Inferior parietal cortex (tissue), 1 donor: ENCODE data around the gene DBH.

Experiments used
- DNase-seq: peaks from one replicate; pipeline ENCODE4 v3.0.0-alpha.2; 2016; ENCODE audit errors: extremely low spot score

The DBH gene

DNA sequence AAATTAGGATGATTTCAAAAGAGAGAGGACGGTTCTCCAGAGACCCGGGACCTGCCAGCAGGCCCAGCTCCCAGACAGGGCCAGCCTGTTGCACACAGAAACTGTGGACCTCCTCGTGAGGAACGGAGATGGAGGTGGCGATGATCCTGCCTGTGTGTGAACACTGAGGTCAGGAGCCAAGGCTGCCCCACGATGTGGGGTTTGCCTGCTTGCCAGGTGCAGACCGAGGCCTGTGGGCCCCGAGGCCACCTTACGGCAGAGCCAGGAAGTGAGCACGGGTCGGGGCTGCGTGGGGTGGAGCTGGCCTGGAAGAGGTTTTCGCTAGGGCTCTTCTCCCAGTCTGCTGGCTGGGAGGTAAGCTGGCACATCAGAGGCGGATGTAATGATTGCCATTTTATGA lies 31.3 kb upstream of the DBH start:
- DNase-seq = no peak

DNA sequence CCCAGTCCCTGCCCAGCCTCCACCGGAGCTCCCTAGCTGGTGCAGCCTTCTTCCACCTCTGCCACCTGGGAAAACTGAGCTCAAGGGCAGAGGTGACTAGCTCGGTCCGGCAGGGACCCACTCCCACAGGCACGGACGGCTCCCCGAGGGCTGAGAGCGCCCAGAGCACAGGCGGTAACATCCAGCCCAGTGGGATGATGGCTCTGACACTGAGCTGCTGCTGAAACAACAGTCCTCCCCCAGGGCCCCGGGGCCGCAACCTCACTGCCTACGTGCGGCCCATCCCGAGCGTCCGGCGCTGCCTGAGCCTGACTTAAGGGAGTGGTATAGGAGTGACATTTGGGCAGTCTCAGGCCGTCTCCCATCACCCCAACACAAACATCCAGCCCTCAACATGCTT lies 30.7 kb upstream of the DBH start:
- DNase-seq = no peak

DNA sequence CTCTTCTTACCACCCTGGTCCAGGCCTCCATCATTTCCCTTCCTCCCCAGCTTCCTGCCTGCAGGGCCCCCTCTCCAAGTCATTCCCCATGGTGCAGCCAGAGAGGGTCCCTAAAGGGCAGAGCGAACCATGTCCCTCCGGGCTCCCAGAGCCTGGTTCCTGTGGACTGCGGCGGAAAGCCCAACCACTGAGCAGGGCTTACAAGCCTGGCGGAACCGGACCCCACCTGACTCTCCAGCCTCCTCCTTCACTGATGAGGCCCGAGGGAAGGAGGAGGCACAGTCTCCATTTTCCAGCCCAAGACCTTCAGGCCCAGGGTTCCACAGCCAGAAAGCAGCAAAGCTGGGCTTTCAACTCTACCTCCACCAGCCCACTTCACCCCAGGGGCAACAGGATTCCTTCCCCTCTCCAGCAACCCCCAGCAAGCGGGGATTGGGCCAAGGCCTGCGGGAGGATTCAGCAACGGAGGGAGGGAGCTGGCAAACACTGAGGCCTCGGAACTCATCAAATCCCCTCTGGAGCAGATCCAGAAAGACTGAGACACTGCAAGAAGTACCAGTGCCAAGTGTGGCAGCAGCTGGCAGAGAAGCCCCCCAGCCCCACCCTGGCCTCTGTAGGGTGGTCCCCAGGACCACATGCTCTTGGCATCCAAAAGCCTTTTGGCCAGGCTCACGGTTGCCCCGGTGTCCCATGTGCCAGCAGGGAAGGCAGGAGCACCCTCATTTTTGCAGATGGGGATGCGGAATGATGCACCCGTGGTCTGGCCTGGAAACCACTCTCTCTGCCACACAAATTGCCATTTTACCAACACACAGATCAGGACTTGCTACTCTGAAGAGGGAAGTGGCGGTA lies 30.1 kb upstream of the DBH start:
- DNase-seq = no peak

DNA sequence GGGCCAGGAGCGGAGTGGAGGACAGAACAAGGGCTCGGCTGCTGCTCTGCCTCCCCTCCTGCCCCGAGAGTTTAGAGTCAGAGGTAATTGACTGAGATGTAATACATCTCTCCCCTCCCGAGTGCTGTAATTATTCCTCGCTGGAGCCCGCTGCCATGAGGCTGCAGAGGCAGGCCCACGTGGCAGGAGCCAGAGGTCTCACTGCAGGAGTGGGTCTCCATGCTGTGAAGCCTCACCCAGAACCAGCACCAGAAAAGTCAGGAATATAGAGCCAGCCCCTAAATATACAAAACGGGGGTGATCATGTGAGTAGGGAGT lies 29.5 kb upstream of the DBH start:
- no peak for DNase-seq

DNA sequence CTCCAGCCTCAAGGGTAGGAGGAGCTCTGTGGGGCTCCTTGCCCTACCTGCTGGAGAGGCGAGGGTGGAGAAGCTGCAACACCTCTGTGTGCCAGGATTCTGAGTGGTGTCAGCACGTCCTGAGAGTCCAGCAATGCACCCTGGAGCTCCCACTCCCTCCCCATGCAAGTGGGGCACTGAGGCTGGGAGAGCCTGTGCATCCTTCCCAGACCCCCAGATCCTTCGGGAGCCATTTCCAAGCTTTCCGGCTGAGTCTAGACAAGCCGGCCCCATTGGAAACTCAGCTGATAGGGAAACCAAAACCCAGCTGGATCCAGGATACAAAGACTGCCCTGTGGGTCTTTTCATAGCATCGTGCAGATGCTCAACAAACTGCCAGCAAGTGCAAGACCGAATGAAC lies 28.8 kb upstream of the DBH start:
- DNase-seq = no peak

DNA sequence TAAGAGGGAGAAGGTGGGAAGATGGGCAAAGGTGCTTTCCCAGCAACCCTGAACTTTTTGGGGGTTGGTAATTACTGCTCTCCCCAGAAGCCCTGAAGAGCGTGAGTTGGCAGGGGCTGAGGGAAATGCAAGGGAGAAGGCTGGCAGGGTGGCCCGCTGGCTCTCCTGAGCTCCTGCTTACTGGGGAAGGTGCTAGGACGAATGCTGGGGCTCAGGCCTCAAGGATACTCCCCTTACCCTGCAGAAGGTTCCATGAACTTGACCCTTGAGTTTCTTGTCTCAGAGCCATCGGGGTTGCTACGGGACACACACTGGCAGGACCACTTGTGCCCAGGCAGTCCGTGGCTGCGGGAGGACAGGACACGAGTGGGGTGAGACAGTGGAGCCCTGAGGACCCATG lies 28.2 kb upstream of the DBH start:
- no peak for DNase-seq

DNA sequence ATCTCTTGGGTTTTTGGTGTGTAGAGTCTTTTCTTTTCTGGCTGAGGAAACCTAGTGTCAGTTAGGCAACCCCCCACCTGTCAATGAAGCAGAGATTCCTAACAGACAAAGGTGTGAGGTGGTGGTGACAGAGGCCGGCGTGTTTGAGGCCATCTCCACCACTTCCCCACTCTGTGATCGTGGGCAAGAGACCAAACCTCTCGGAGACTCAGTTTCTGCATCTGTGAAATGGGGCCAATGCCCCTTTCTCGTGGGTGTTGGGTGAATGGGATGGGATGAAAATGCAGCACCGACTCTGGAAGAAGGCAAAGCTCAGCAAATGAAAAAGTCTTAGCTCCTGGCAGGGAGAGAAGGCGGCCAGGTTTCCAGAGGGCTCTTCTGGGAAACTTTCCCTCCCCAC lies 27.8 kb upstream of the DBH start:
- no peak for DNase-seq

DNA sequence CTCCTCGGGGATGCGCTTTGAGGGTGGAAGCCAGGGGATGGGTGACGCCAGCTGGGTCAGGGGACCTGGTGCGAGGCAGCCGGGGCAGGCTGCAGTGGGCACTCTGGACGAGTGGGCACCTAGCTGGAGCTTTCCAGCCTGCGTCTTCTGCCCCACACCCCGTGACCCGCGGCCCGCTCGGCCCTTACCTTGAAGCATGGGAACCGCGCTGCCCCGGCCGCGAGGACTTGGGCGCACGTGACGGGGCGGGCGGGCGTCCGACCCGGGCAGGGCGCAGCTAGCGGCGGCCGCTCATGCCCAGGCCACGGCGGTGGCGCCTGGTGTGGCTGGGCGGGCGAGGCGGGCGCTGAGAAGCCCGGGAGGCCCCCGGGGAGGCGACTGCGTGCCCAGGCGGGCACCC lies 27.3 kb upstream of the DBH start:
- DNase-seq = no peak

DNA sequence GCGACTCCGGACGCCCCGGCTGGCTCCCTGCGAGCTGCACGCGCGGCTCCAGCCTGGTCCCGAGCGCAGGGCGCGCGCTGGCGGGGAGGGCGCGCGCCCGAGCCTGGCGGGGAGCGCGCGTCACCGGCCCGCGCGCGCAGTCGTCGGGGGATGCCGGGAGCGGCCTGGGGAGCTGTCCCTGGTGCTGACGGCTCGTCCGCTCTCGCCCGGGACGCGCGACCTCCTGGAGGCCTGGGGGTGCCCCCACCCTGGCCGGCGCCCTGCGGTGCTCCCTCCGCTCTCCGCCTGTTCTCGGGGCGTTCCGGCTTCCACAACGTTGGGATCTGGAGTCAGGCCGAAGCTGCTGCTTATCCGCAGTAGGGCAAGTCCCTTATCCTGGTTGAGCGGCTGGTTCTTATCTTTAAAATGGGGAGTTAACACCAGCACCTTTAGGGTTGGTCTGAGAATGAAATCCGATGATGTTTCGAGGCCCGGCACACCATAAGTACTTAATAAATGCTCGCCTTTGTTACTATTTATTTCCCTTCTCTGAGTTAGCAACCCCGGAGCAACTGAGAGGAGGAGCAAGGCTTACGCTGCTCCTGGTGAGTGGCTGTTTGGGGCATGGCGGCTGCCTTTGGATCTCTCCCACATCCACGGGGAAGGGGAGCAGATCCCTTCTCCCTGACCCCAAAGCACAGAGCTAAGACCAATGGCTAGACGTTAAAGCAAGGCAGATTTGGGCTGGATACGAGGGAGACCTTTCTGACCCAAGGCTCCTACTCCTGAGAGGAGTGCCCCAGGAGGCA lies 26.7 kb upstream of the DBH start, which contains the start of gene FAM163B:
Gene FAM163B (minus strand): TSS at position 79 of the 788 bp plus-strand sequence. CDS start 29,166 bp downstream, outside the sequence.
- peak; percentile 40 for DNase-seq

DNA sequence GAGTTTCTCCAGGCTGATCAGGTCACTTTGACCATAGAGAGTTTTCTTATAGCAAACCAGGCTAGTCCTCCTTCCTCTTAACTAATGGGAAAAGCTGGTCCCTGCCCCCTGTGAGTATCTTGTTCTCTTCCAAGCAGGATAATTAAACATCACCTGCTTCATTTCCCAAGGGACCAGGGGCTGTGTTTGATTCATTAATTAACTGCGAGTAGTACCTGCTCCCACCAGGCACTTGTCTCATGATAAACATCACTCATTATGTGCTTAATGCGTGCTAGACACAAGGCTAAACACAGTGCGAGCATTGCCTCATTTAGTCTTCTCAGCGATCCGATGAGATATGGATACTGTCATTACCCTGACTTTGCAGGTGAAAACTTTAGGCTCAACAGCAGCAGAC lies 25.3 kb upstream of the DBH start:
- DNase-seq = no peak

DNA sequence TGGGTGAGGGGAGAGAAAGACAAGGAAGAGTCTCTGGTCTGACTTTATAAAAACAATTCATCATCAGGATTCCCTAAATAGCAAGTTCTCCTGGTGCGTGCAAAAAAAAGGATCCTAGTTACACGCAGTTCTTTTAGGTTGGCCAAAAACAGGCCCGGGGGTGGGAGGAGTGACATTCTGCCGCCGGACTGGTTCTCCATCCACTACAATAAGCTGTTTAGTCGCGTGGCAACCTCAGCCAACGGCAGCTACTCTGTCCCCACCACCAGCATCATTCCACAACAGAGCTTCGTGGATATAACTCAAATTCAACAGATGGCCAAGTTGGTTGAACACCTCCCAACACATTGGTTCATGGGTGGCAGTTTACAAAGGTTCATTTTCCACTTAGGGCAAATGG lies 24.1 kb upstream of the DBH start:
- DNase-seq = no peak

DNA sequence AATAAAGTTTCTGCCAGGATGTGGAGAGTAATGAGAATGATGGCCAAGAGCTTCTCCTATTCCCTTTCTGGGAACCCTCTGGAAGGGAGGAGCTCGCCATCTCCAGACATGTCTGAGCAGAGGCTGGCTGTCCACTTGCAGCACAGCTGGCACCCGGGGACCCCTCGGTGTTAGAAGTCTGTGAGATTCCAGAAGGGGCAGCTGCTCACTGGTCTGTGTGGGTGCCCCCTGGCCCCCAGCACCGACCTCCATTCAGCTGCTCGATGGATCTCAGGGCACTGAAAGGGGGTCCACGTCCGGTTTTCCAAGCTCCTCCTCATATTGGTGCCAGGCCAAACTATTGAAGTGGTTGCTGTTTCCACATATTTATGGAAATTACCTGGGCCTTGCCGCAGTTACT lies 23.3 kb upstream of the DBH start:
- DNase-seq = no peak

DNA sequence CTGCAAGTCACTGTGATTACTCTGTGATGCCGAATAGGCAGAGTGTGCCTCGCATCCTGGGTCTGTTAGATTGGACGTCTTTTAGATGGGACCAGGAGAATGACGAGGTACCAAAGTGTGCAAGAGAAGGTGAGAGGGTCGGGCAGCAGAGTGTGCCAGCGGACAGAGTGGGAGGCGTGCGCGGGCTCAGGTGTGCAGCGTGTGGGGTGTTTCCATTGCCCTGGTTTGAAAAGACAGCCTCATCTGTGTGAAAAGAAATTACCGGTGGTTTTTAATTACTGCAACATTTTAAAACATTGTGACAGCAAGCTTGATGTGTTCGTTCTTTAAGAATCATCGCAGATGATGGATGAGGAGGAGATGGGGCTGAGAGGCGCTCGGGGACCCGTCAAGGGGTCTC lies 22.7 kb upstream of the DBH start:
- no peak for DNase-seq

DNA sequence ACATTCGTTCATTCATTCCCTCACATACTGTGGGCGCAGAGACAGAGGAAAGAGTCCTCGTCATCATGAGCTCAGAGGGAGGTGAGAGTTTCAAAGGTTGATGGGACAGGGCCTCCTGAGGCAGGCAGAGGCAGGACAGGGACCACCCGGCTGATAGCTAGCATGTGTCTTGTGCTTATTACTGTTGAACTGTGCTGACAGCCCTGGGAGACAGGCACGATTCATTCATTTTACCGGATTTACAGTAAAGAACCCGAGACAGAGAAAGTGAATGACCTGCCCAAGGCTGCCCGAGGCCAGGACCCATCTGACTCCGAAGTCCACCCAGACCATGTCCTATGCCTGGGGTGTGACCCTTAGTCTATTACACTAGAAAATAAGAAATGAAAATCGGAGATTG lies 22.1 kb upstream of the DBH start:
- DNase-seq = no peak

DNA sequence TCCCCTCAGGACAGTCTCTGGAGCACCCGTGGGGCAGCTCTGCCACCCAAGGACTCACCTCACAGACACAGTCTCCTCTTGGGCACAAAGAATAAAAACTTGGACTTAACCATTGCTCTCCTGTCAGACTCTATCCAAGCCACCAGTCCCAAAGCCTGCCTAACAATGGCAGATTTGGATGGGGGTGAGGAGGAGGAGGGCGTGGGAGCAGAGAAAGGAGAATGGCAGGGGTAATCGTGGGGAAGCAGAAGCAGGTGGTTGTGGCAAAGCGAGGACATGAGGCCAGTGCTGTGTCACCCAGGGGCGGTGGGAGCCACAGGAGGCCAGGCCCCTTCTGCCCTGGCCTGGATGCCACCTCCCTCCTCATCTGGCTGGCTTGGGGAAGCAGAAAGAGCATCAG lies 21.5 kb upstream of the DBH start:
- DNase-seq = no peak

DNA sequence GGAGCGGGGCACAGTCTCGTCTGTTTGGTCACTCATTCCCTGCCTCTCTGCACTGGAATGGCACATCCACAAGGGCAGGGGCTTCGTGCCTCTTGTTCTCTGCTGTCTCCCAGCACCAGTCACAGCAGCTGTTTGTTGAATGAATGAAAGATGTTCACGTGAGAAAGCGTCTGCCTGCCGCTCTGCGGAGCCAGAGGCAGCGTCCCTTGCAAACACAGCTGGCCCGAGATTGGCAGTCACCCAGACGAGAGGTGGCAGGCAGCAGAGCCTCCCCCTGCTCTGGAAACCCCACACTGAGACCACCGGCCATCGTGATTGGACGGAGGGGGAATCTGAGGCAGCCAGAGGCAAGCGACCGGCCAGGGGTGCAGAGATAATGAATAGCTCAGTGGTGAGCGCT lies 21.0 kb upstream of the DBH start:
- DNase-seq = no peak

DNA sequence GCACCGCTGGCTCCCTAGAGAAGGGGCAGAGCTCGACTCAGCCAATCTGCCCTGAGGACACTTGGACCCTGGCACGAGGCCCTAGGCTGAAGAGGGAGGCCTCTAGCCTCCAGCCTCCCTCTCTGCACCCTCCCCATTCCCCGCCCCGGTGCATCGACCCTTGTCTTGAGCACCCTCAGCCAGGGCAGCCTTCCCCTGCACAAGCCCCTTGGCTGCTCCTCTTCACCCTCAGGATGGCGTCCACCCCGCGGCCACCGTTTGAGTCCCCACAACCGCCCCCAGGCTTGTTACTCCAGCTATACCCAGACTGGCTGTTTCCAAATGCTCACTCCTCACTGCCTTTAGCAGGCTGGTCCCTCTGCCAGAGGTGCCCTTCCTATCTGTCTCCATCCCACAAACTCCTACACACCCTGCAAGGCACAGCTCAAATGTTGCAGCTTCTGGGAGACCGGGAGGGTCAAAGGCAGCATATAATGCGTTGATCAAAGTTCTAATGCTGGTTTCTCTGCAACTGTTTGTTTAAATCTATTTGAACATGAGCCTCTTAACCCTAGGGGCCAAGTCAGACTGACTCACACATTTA lies 20.5 kb upstream of the DBH start:
- no peak for DNase-seq

DNA sequence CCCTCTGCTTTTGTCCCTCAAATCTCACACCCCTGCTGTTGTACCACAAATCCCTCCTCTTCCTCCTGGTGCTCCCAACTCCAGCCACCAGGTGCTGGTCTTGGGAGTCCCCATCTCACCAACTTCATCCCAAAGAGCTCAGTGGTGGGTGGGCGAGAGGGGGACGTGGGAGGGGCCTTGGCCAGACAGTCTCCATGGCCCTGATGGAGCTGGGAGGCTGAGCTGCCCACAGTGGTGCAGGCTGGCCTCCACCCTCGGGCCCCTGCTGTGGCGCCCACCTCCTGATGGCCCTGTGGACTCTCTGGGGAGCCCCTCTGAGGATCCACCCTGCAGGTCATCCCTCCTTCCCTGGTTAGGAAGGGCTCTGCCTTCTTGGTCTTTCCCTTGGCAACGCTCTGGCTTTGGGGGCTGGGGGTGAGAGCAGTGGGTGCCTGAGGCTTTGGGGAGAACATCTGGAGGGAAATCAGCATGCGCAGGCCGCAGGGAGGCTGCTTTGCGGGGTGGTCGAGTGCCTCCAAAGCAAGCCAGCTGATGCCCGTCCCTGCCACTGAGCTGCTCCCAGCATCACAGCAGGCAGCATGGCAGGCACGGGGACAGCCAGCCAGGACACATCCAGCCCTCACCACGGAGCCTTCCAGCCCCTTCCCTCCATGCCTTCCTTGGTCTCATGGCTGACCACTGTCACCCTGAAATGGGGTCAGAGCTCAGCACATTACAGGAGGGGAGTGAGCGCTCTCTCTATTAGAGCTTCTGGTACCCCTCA lies 19.3 kb upstream of the DBH start:
- DNase-seq = no peak

DNA sequence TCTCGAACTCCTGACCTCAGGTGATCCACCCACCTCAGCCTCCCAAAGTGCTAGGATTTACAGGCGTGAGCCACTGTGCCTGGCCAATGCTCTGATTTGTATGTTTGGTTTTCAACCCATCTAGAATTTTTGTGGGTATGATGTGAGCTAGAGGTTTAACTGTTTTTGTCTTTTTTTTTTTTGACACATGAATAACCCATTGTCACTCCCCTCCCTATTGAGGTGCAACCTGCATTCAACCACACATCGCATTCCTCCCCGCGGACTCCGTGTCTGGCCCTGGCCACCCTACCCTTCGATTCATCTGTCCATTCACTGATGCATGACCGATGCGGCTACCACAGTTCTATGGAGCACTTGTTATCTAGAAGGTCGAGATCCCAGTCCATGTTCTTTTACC lies 17.4 kb upstream of the DBH start:
- no peak for DNase-seq

DNA sequence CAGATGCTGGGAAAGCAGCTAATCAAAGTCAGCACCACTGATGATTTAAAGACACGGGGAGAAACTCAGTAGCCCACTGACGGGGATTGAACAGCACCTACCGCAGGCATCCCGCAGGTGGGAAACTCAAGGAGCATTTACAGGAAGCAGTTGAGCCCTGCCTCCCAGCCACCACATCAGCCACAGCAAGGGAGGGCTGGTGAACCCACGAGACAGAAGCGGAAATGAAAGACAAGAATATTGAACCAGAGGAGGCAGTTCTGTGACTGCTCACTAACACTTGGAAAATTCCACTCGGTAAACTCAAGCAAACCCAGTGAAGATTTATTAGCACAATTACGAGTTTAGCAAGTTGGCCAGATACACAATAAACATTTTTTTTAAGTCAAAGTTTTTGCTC lies 16.4 kb upstream of the DBH start:
- DNase-seq = no peak

DNA sequence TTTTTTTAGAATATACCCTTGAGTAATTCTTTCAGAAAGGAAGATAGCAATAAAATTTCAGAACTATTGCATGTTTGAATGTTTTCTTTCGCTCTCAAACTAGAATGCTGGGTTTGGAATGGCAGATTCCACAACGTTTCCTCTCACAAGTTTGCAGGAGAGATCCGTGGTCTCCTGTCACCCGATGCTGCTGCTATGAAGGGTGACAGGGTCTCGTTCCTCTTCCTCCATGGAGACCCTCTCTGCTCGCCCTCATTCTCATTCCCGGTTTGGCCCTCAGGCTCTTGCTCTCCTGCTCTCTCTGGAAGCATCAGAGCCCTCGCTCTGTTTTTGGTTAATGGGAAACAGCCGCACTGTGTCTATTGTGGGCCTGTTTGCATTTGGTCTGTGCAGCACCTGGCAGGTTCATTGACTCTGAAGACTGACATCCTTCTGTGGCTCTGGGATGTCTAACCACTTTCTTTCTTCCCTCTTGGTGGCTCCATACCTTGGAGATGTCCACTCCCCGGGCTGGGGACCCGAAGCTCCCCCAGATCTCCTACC lies 14.4 kb upstream of the DBH start:
- no peak for DNase-seq

DNA sequence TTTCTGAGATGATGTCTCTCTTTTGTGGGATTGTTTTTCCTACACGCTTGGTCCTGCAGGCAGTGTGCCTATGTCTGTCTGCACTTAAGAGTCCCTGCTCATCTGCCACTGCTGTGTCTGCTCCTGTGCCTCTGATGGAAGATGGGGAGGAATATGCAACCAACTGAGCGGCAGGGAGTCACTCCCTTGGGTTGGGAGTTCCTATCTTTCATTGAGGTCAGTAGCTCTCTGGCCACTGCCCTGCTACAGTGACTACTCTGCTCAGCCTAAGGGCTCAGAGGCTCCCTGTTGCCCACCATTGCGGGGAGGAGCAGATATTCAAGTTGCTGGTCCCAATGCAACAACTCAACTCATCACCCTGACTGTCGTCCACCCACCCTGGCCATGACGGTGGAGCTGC lies 13.6 kb upstream of the DBH start:
- DNase-seq = no peak
